IPS-15b (cell line): ENCODE data around the gene MCEMP1.

Source experiments
- H3K27me3 ChIP-seq: one replicate; pipeline ENCODE4 v1.6.1; 2013; ENCODE audit warnings: low read length; ENCODE audit not compliant: control insufficient read depth, insufficient read depth
- H3K36me3 ChIP-seq: one replicate; pipeline ENCODE4 v1.6.1; 2013; ENCODE audit warnings: low read length; ENCODE audit not compliant: control insufficient read depth, insufficient read depth
- H3K4me1 ChIP-seq: one replicate; pipeline ENCODE4 v1.6.1; 2013; ENCODE audit warnings: mild to moderate bottlenecking, low read length; ENCODE audit not compliant: control insufficient read depth, insufficient read depth
- H3K4me3 ChIP-seq: one replicate; pipeline ENCODE4 v1.5.1; 2013; ENCODE audit warnings: low read depth, low read length
- H3K9ac ChIP-seq: one replicate; pipeline ENCODE4 v1.6.1; 2013; ENCODE audit warnings: low read depth, mild to moderate bottlenecking, low read length
- H3K9me3 ChIP-seq: one replicate; pipeline ENCODE4 v1.6.1; 2013; ENCODE audit warnings: mild to moderate bottlenecking, low read length; ENCODE audit not compliant: control insufficient read depth, insufficient read depth

The MCEMP1 gene

DNA sequence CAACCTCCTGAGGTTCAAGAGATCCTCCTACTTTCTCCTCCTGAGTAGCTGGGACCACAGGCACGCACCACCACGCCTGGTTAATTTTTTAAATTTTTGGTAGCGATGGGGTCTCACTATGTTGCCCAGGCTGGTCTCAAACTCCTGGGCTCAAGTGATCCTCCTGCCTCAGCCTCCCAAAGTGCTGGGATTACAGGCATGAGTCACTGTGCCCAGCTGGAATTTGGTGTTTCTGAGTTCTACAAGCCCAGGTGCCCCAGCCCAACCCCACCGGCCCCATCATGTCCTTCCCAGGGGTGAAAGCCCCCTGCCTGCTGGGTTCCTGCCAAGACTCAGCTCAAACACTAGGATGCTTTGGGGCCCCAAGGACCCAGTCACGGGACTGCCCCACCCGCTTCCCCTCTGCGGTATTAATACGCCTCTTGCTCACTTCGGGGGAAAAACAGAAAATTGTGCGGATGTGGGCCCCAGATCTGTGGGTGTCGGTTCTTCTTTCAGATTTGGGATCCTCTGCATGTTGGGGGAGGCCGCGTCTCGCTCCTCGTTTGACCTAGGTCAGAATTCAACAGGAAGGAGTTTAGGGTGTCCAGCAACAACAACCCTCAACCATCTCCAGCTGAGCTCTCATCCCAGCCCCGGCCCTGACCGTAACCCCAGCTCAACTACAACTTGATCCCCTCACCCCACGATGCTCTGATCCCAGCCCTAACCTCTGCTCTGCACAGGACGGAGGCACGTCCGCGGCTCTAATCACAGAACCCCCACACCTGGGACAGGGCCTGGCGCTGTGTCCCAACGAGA lies 28.7 kb downstream of the MCEMP1 start:
- Histone ChIP-seq H3K4me3 (no peak overlapping the region), H3K9ac (no peak overlapping the region), H3K9me3 (no peaks in the 10 kb centered on the region), H3K36me3 (no peaks in the 10 kb centered on the region), H3K4me1 (no peaks in the 10 kb centered on the region), H3K27me3 (no peaks in the 10 kb centered on the region)

DNA sequence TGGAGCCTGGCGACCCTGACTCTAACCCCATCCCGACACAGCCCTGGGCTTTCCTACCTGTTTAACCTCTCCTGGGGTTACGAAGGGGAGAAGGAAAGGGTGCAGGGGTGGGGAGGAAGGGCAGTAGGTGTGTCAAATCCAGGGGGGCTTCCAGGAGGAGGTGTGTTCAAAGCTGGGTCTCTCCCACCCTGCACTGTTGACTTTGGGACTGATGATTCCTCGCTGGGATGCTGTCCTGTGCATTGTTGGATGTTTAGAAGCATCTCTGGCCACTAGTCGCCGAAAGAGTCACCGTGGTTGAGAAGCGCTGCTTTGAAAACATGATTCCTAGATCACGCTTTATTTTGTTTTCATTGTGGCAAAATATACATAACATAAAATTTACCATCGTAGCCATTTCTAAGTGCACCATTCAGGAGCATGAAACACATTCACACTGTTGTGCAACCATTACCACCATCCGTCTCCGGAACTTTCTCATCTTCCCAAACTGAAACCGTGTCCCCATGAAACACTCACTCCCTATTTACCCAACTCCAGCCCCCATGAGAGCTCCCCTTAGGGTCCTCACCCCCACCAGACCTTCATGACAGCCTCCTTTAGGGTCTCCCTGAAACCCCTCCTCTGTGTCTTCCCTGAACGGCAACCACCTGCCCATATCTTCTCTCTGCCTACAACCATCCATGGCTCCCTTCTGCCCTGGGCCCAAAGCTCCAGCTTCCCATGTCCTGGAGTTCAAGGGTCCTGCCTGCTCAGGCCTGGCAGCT lies 29.5 kb downstream of the MCEMP1 start:
- H3K36me3 ChIP-seq: no peaks in the 10 kb centered on the region
- H3K9ac ChIP-seq: no peak overlapping the region
- H3K4me3 ChIP-seq: no peak overlapping the region
- no peaks in the 10 kb centered on the region for H3K9me3 ChIP-seq
- H3K4me1 ChIP-seq: no peaks in the 10 kb centered on the region
- H3K27me3 ChIP-seq: no peaks in the 10 kb centered on the region

GRCh38 chr19:7706955-7707456 lies 30.1 kb downstream of the MCEMP1 start:
- no peaks in the 10 kb centered on the region for H3K27me3 ChIP-seq
- H3K9ac ChIP-seq: no peak overlapping the region

DNA sequence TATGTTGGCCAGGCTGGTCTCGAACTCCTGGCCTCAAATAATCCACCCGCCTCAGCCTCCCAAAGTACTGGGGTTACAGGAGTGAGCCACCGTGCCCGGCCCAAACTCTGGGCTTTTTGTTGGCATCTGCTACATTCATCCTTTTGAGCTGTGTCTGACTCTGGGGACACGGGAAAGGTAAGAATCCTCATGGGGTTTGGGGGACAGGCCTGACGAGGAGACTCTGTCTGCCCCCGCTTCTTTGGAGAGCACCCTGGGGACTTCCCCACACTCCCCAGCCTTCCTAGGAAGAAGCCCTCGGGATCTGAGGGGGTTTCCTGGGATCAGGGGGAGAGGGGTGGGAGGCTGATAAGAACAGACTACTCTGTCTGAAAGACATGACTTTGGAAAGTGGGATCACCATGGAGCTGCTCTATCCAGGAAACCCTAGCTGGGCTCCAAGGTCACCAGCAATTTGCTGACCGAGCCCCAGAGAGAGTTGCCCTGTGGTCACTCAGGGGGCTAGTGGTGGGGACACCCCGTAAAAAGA lies 33.1 kb downstream of the MCEMP1 start:
- no peak overlapping the region for H3K9ac ChIP-seq
- no peaks in the 10 kb centered on the region for H3K9me3 ChIP-seq
- no peaks in the 10 kb centered on the region for H3K4me1 ChIP-seq

More at GRCh38 chr19:7706955-7707456, 30.1 kb downstream of the MCEMP1 start:
- H3K36me3 ChIP-seq: no peaks in the 10 kb centered on the region
- H3K4me1 ChIP-seq: no peaks in the 10 kb centered on the region
- H3K4me3 ChIP-seq: no peak overlapping the region
- H3K9me3 ChIP-seq: no peaks in the 10 kb centered on the region

GRCh38 chr19:7710616-7711015 lies 33.7 kb downstream of the MCEMP1 start:
- H3K27me3 ChIP-seq: no peaks in the 10 kb centered on the region
- no peak overlapping the region for H3K4me3 ChIP-seq
- H3K36me3 ChIP-seq: no peaks in the 10 kb centered on the region
- no peak overlapping the region for H3K9ac ChIP-seq
- no peaks in the 10 kb centered on the region for H3K9me3 ChIP-seq
- H3K4me1 ChIP-seq: no peaks in the 10 kb centered on the region

More for the DNA sequence above, 33.1 kb downstream of the MCEMP1 start:
- no peaks in the 10 kb centered on the region for H3K27me3 ChIP-seq
- H3K4me3 ChIP-seq: no peak overlapping the region
- no peaks in the 10 kb centered on the region for H3K36me3 ChIP-seq

GRCh38 chr19:7715671-7716070 lies 38.8 kb downstream of the MCEMP1 start:
- Histone ChIP-seq H3K4me3 (no peak overlapping the region), H3K36me3 (no peaks in the 10 kb centered on the region), H3K9me3 (no peaks in the 10 kb centered on the region), H3K9ac (no peak overlapping the region), H3K27me3 (no peaks in the 10 kb centered on the region), H3K4me1 (no peaks in the 10 kb centered on the region)

GRCh38 chr19:7716762-7717161 lies 39.9 kb downstream of the MCEMP1 start:
- H3K27me3 ChIP-seq: no peaks in the 10 kb centered on the region
- H3K4me1 ChIP-seq: no peaks in the 10 kb centered on the region
- H3K9me3 ChIP-seq: no peaks in the 10 kb centered on the region
- H3K36me3 ChIP-seq: no peaks in the 10 kb centered on the region
- H3K4me3 ChIP-seq: no peak overlapping the region
- no peak overlapping the region for H3K9ac ChIP-seq

GRCh38 chr19:7718668-7719067 lies 41.8 kb downstream of the MCEMP1 start:
- no peak overlapping the region for H3K9ac ChIP-seq
- no peaks in the 10 kb centered on the region for H3K4me1 ChIP-seq

GRCh38 chr19:7720351-7720750 lies 43.5 kb downstream of the MCEMP1 start:
- Histone ChIP-seq H3K27me3 (no peaks in the 10 kb centered on the region), H3K4me3 (no peak overlapping the region), H3K9me3 (no peaks in the 10 kb centered on the region), H3K4me1 (no peaks in the 10 kb centered on the region), H3K36me3 (no peaks in the 10 kb centered on the region), H3K9ac (no peak overlapping the region)

More at GRCh38 chr19:7718668-7719067, 41.8 kb downstream of the MCEMP1 start:
- Histone ChIP-seq H3K27me3 (no peaks in the 10 kb centered on the region), H3K9me3 (no peaks in the 10 kb centered on the region), H3K36me3 (no peaks in the 10 kb centered on the region), H3K4me3 (no peak overlapping the region)

DNA sequence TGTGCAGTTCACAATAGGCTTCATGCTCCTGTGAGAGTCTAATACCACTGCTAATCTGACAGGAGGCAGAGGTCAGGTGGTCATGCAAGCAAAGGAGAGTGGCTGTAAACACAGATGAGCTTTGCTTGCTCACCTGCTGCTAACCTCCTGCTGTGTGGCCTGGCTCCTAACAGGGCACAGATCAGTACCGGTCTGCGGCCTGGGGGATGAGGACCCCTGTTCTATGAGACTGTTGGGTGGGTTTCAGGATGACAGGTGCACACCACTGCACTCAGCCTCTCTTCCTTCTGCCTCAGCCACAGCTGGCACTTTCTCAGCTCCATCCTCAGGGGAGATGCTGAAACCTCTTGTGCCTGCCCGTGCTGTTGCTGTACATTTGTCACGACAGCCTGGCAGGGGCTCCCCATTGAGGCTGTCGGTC lies 45.4 kb downstream of the MCEMP1 start:
- no peak overlapping the region for H3K4me3 ChIP-seq

DNA sequence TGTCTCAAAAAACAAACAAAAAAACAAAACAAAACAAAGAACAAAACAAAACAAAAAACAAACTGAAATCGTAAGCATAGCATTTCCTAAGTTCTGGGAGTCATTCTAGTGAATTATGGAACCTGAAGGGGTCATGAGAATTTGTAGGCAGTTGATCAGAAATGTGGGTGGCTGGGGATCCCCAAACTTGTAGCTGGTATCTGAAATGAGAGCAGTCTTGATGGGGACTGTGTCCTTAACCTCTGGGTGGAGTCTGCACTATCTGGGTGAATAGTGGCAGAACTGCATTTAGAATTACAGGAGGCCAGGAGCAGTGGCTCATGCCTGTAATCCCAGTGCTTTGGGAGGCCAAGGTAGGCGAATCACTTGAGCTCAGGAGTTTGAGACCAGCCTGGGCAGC lies 48.9 kb downstream of the MCEMP1 start:
- no peaks in the 10 kb centered on the region for H3K36me3 ChIP-seq
- peaks cover 4% of the 10 kb centered on the region for H3K4me1 ChIP-seq
- H3K9ac ChIP-seq: no peak overlapping the region
- H3K9me3 ChIP-seq: no peaks in the 10 kb centered on the region
- H3K4me3 ChIP-seq: no peak overlapping the region
- peaks cover 28% of the 10 kb centered on the region for H3K27me3 ChIP-seq

More for the DNA sequence above, 45.4 kb downstream of the MCEMP1 start:
- Histone ChIP-seq H3K27me3 (no peaks in the 10 kb centered on the region), H3K9ac (no peak overlapping the region), H3K9me3 (no peaks in the 10 kb centered on the region), H3K4me1 (no peaks in the 10 kb centered on the region), H3K36me3 (no peaks in the 10 kb centered on the region)
